HTERT RPE-1 (cell line): ENCODE measurements around the gene TMEM225B.
"Not testable (repeated sequence)": the region's sequence is repeated elsewhere in the genome, so short reads cannot be mapped to it uniquely, and the experiment has no call there.

Experiments
- in situ Hi-C: fragments of 300-500 bp; cut with MboI; formaldehyde crosslinking; loops from 4 replicates; pipeline ENCODE4 v1.14.3; 2020; ENCODE audit warnings: low sequenced_read_pairs

Gene TMEM225B

DNA sequence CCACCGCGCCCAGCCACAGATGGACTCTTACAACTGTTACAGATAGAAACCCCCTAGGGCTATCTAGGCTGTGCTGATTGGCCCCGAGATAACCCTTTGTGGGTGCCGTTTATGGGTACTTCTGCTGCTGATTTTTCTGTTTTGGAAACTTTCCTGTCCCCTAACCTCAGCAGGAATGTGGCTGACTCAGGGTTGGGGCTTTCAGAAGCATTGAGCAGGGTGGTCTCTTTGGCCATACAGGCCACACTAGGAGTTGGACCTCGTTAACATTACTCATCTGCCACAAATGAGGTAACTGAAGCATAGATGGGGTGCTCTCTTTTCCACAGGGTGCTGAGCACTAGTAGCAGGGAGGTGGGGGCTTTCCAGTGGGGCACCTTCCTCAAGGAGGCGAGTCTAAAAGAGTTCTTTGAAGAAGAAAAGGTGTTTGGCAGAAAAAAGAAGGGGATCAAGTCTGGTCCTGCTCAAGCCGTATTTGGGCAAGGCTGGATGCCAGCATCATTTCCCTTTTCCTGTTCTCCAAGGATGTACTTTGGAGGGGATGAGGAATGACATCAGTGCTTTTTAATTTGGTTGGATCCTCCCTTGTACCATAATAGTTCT lies 25.1 kb downstream of the TMEM225B start:
- in situ Hi-C loops, result no loop called here

DNA sequence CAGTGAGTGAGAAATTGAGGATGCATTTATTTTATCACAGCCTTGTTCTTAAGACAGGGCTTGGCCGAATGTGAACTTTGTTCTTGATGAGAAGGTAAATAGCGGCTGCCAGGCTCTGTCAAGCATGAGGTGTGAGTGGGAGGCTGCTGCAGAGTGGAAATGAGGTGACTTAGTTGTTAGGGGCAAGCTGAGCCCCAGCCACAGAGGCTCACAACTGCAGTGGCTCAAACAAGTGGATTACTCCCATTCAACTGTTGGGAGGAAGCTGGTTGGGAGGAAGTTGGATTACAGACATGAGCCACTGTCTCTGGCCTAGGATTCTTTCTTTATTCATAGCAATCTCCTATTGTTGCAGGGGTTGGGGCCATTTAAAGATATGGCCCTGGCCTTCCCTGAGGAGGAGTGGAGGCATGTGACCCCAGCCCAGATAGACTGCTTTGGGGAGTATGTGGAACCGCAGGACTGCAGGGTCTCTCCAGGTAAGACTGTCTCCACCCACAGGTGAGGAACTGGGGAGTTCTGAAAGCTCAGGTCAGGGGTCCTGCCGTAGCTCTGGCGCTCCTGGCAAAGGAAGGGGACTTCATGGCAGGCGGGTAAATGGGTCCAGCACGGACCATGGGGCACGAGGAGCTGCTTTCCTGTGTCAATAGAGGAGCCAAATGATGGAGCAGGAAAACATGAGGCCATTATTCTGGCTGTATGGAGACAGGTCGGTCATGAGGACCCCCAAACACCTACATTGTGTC lies 25.8 kb downstream of the TMEM225B start:
- in situ Hi-C loops, result no loop called here

DNA sequence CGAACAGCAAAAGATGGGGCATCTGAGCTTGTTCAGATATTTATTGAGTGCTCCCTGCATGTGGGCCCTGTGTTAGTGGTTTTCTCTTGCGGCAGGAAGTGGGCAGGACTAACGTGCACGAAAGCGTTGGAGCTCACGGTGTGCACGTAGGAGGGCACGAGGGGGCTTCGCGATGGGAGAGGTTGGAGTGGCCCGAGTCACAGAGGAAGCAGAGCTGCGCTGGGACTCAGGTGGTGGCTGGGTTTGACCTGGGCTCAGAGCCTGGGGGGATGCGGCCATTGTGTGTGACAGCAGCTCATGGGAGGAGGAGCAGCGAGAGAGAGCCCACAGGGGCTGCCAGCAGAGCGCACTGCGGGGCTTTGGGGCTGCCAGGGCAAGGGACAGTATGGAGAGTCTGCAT lies 26.4 kb downstream of the TMEM225B start:
- in situ Hi-C loops, result no loop called here

DNA sequence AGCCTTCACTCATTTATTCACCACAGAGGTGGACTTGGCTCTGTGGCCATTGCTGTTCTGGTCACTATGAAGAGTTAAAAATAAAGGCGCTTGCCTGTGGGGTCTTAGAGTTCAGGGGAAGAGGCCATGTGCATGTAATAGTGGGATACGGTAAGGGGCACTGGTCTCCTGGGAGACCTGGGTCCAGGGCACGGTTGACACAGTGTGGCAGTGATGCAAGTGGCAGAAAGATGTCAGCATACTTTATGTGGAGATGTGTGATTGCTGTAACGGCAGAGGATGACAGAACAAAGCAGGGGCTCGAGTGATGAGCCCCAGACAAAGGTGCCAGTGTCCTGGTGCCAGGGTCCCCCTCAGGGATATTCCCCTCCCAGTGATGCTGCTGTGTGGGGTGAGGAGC lies 27.3 kb downstream of the TMEM225B start:
- in situ Hi-C loops, result no loop called here

DNA sequence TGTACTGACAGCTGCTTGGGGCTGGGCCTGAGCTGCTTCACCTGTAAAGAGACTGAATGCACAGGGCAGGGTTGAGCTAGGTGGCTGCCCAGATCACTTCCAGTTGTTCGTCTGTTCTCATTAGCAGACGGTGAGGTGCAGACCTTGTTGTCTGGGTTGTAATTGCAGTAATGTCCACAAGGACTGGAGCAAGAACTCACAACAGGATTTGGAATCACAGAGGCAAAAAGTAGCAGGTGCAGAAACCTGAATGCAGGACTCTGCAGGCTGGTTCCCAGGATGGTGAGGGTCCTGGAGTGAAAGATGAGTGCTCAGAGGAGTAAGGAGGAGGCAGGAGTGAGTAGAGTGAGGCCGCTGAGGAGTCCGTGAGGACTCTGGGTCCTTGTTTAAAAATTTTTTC lies 27.9 kb downstream of the TMEM225B start:
- in situ Hi-C loops, result no loop called here

DNA sequence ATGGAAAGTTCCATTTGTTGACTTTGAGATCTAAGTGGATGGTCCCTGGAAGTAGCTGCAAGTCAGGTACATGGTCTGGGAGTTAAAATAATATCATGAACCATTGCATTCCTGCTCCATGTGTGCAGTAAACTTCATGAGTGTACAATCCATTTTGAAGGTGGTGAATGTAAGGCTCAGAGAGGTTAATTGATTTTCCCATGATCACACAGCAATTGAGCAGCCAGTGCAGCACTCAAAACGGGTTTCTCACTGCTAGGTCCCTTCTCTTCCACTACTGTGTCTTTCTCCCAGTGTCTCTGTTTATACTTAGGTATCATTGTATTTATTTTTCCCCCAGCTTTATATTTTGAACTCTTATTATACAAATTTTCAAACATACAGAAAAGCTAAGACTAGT lies 28.6 kb downstream of the TMEM225B start:
- in situ Hi-C loops, result no loop called here

DNA sequence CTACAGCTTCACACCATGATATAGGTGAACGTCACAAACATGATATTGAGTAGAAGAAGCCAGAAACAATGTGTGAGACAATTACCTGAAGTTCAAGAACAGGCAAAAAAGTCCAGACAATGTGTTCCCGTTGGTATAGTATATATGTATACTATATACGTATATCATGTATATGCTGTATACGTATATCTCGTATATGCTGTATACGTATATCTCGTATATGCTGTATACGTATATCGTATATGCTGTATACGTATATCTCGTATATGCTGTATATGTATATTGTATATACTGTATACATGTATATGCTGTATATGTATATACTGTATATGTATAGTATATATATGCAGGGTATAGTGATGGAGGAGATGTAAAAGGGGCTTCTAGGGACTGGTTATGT lies 29.4 kb downstream of the TMEM225B start:
- in situ Hi-C loops, result no loop called here

DNA sequence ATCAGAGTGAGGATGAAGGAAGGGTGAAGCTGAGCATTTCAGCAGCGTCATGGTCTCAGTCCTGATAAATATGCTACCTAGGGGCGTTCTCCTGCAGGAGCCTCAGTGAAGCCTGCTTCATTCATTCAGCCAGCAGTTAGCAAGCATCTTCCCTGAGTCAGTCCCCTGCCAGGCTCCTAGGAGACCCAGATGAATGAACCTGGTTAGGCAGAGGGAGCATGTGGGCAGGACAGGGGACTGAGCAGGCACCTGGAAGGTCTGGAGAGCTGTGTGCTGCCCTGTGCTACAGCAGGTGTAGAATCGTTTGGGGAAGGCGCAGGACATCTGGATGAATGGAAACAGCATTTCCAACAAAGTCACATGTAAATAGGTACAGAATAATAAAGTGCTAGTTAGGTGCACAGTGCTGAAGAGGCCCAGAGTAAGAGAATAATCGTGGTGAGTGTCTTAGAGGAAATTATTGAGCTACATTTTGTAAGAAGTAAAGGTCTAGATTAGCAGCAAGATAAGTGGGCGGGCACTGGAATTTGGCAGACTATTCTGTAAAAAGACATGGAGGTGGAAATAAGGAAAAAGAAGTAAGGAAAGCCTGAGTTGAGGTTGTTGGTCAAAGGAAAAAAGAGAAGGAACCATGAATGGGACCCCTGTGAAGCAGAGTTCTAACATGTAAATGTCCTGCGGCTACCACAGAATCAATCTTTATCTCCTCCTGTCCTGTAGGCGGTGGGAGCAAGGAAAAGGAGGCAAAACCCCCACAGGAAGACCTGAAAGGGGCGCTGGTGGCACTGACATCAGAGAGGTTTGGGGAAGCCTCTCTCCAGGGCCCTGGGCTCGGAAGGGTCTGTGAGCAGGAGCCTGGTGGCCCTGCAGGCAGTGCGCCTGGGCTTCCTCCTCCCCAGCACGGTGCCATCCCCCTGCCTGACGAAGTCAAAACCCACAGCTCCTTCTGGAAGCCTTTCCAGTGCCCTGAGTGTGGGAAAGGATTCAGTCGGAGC lies 30.7 kb downstream of the TMEM225B start:
- in situ Hi-C loops, result no loop called here

DNA sequence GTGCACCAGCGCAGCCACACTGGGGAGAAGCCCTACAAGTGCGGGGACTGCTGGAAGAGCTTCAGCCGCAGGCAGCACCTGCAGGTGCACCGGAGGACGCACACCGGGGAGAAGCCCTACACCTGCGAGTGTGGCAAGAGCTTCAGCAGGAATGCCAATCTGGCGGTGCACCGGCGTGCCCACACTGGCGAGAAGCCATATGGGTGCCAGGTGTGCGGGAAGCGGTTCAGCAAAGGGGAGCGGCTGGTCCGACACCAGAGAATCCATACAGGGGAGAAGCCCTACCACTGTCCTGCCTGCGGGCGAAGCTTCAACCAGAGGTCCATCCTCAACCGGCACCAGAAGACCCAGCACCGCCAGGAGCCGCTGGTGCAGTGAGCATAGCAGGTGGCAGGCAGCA lies 31.6 kb downstream of the TMEM225B start:
- in situ Hi-C loops, result no loop called here

DNA sequence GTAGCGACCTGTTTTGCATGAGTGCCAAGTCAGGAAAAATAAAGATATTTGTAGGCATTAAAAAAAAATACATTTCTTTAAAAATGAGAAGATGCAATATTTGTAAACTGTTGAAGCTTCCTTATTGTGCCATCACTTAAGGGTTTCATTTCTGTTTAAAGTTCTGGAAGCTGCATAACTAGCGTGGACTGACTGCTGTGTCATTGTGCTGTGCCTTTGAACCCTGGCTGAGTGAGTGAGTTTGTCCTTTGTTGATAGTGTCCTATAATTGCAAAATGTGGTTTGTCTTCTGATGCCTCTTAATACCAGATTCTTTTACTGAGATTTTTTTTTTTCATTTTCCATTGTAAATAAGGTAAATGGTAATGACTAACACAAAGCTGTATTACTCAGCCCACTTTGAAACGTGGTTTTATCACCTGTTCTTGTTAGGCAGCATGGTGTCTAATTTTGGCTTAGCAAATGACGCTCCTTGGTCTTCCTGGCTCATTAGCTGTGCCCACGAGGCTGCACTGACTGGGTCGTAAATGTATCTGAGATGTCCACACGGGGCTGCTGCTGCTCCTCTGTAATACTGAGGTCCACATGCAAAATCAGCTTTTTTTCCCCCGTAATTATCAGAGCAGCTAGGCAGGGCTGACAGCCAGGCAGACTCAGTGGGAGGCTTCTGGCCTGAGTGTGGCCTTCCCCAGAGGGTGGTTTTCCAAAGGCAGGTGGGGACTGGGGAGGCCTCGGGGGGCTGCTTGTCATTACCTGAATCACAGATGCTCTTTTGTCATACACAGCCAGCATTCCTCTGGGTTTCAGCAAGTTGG lies 33.4 kb downstream of the TMEM225B start:
- in situ Hi-C loops, result no loop called here

DNA sequence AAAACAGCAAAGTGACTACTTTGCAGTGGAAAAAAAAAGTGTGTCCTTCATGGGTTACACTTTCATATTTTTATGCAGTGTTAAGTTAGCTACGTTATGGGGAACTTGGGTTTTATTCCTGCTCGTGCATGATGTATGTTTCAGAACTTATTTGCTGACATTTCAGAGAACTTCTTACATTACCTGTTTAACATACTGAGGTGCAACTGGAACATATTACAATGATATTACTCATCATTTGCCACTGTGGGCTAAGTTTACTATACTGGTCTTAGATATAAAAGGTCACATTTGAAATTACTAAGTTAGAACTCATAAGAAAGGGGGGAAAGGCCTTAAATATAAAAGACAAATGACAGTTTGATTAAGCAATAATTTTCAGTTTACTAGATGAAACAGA lies 39.3 kb downstream of the TMEM225B start:
- in situ Hi-C loops, result not testable (repeated sequence)

DNA sequence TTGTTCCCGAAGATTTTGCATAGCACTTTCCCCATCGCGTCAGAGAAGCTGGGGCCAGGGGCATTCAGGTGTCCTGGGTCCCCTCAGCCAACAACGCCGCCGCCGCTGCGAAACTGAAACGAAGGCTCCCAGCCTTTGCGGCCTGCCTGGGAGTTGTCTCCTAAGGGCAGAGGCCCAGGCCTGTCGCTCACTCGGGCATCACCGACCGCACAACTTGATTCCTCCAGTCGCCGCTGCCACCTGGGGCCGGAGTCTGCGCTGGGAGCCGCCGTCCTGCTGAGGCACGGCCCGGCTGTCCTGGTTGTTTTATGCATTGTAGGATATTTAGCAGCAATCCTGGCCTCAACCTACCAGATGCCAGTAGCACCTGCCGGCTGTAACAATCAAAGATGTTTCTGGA lies 40.7 kb downstream of the TMEM225B start:
- in situ Hi-C loops, result no loop called here

DNA sequence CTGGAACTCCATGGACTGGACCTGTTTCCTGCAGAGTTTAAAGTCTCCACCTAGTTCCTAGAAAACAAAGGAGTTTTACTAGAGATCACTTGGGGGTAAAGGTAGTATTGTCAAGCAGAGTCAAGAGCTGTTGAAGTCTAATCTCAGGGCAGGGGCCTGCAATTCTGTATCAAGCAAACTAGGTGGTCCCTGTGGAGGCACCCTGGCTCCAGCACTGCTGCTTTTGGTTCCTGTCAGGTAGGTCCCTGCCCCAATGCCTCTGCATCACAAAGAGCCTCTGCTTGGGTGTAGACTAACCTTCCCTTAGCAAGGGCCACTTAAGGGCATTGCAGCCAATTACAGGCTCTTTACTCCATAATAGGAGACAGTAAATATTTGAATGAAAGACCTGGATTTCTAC lies 41.2 kb downstream of the TMEM225B start:
- in situ Hi-C loops, result no loop called here

DNA sequence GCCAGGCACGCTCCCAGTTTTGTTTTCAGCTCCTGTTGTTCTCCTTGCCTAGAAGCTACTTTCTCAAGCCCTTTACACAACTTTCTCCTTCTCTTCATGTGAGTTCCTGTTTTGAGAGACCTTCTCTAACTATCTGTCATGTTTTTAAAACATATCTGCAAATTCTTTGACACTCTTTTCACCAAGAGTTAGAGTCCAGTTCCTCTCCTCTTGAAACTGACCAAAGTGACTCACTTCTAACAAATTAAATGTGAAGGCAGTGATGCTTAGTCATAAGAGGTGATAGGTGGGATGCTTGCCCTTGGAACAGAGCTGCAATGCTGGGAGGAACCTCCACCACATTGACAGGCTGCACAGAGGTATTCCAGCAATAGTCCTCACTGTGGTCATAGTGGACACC lies 44.0 kb downstream of the TMEM225B start:
- in situ Hi-C loops, result no loop called here

DNA sequence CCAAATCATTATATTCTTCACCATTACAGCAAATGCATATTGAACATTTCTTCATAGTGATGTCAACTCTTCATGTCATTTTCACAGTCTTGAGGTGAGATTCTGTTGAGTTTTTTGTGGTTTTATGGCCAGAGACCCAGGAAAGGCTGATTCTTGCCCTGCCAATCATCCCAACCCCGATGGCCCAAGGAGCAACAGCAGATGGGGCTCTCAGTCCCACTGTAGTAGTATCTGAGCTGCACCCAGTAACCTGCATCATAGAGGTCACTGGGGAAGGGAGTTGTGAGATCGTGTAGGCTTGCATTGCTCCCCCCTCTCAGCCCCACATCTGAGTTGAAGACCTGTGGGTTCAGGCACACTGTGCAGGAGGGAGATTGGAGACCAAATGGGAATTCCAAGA lies 45.4 kb downstream of the TMEM225B start:
- in situ Hi-C loops, result no loop called here

DNA sequence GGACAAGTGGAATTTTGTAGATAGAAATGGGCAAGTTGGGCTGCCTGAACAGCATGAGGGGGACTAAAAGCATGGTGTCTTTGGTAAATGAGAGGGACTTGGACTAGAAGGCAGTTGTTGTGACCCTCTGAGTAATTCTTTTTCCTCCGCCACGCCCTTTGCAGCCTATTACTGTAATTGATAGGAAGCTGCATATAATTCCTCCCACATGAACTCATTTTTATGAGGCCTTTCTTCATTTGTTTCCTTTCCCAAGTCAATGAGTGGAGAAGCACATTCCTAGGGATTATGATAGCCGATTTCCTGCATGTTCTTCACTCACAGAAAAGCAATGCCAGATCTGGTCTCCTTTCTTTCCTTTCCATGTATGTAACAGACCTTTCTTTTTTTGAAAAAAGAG lies 46.4 kb downstream of the TMEM225B start:
- in situ Hi-C loops, result no loop called here

DNA sequence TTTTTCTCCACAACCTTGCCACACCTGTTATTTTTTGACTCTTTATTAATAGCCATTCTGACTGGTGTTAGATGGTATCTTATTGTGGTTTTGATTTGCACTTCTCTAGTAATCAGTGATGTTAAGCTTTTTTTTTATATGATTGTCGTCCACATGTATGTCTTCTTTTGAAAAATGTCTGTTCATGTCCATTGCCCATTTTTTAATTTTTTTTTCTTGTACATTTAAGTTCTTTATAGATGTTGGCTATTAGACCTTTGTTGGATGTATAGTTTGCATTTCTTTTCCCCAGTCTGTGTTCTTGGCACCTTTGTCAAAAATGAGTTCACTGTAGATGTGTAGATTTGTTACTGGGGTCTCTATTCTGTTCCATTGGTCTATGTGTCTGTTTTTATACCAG lies 47.5 kb downstream of the TMEM225B start:
- in situ Hi-C loops, result no loop called here

DNA sequence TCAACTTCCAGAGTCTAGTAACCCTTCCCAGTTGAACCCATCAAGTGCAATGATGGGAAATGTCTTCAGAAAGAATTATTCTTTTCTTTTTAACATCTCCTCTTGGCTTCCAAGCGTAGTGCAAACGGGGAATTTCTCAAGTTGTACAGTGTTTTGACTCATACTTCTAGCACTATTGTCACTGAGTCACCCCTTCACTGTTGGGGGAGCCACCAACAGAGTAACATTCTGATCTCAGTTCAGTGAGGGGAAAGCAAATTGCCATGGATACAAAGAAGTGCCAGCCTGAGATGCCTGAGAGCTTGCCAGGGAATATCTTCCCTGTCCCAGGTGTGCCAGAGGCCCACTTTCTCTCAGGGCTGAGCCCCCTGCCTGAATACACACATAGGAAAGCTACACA lies 50.8 kb downstream of the TMEM225B start:
- in situ Hi-C loops, result no loop called here

DNA sequence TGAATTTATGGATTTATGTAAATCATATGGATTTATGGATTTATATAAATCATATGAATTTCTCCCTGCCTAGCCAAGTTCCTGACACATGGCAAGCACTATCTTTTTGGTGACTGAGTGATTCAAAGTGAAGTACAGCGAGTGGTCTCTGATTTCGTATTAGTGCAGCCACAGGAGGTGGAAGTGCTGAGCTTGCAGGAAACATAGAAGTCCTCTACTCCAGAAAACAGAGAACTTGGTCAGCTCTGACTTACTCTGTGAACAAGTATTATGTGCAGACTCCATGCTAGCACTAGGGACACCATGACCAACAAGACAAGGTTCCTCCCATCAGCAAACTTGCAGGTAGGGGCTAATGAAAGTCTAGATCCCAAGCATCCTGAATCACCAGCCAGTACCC lies 53.2 kb downstream of the TMEM225B start:
- in situ Hi-C loops, result no loop called here

DNA sequence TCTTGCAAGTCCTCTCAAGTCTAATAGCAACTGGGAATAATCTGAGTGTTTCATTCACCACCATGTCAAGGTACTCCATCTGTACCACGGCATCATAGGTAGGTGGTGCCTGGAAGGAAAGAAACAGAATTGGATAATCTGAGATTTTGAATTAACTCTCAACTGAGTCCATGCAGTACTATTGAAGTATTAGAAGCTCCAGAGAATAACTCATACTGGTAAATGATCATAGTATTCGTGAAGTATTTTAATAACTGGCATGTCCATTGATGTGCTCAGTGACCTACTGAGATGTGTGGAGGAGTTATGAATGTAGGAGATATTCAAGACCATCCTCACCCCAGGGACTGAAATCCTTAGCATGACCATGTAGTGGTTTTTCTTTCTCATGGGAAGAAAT lies 54.6 kb downstream of the TMEM225B start:
- in situ Hi-C loops, result no loop called here

DNA sequence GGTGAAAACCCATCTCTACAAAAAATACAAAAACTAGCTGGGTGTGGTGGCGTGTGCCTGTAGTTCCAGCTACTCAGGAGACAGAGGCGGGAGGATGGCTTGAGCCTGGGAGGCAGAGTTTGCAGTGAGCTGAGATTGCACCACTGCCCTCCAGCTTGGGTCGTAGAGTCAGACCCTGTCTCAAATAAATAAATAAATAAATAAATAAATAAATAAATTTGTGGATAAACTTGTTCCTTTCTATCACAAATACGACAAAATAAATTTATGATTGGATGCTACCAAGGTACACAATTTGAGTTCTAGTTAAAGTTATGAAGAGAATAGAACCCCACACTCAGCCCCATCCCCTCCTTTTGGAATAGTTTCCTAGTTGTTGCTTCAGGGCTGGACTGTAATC lies 55.2 kb downstream of the TMEM225B start:
- in situ Hi-C loops, result not testable (repeated sequence)
